ENCODE measurements around the gene MICAL2.

DNA sequence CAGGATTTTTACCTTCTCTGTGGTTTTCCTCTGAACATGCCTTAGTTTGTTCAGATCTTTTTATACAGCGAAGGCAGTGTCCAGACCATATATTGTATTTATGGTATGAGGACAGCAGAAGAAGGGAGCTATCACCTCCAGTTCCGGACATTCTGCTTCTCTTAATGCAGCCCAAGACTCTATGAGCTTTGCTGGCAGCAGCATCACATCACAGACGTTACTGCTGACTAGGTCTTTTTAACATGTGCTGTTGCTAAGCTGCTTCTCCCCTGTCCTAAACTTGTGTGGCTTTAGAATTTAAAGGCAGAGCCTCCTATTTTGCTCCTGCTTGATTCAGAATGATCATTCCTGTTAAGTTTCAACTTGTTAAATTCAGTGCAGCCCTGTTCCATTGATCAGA is 13.4 kb downstream of the MICAL2 start:
- TF ChIP-seq, protein P1, sequence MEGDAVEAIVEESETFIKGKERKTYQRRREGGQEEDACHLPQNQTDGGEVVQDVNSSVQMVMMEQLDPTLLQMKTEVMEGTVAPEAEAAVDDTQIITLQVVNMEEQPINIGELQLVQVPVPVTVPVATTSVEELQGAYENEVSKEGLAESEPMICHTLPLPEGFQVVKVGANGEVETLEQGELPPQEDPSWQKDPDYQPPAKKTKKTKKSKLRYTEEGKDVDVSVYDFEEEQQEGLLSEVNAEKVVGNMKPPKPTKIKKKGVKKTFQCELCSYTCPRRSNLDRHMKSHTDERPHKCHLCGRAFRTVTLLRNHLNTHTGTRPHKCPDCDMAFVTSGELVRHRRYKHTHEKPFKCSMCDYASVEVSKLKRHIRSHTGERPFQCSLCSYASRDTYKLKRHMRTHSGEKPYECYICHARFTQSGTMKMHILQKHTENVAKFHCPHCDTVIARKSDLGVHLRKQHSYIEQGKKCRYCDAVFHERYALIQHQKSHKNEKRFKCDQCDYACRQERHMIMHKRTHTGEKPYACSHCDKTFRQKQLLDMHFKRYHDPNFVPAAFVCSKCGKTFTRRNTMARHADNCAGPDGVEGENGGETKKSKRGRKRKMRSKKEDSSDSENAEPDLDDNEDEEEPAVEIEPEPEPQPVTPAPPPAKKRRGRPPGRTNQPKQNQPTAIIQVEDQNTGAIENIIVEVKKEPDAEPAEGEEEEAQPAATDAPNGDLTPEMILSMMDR (IDR thresholded peaks at IDR 0.05 in 2 of 3, conservative IDR thresholded peaks at IDR 0.05 in 1 of 3; ENCODE audit: borderline replicate concordance in 1 of 3, insufficient read depth in 1 of 3, low read depth in 2 of 3, low read length in 2 of 3) = no peak
- no peak for TF ChIP-seq POLR2AphosphoS5 (IDR thresholded peaks at IDR 0.05; ENCODE audit: low read depth, low read length)
- no peak for TF ChIP-seq ELF1 (IDR thresholded peaks at IDR 0.05; ENCODE audit: borderline replicate concordance, low read depth)
- TF ChIP-seq CEBPB (IDR thresholded peaks at IDR 0.05; ENCODE audit: low read depth) = no peak
- no peak for TF ChIP-seq JUND (IDR thresholded peaks at IDR 0.05)
- TF ChIP-seq EZH2 (IDR thresholded peaks at IDR 0.05) = no peak
- TF ChIP-seq POLR2A (IDR thresholded peaks at IDR 0.05; ENCODE audit: borderline replicate concordance, extremely low read depth, insufficient read depth, insufficient read length) = no peak
- TF ChIP-seq, protein P2, sequence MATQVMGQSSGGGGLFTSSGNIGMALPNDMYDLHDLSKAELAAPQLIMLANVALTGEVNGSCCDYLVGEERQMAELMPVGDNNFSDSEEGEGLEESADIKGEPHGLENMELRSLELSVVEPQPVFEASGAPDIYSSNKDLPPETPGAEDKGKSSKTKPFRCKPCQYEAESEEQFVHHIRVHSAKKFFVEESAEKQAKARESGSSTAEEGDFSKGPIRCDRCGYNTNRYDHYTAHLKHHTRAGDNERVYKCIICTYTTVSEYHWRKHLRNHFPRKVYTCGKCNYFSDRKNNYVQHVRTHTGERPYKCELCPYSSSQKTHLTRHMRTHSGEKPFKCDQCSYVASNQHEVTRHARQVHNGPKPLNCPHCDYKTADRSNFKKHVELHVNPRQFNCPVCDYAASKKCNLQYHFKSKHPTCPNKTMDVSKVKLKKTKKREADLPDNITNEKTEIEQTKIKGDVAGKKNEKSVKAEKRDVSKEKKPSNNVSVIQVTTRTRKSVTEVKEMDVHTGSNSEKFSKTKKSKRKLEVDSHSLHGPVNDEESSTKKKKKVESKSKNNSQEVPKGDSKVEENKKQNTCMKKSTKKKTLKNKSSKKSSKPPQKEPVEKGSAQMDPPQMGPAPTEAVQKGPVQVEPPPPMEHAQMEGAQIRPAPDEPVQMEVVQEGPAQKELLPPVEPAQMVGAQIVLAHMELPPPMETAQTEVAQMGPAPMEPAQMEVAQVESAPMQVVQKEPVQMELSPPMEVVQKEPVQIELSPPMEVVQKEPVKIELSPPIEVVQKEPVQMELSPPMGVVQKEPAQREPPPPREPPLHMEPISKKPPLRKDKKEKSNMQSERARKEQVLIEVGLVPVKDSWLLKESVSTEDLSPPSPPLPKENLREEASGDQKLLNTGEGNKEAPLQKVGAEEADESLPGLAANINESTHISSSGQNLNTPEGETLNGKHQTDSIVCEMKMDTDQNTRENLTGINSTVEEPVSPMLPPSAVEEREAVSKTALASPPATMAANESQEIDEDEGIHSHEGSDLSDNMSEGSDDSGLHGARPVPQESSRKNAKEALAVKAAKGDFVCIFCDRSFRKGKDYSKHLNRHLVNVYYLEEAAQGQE (IDR thresholded peaks at IDR 0.05; ENCODE audit: low read depth) = no peak
- TF ChIP-seq ZNF274 (IDR thresholded peaks at IDR 0.05; ENCODE audit: low read depth, low read length) = no peak
- no peak for TF ChIP-seq RAD21 (IDR thresholded peaks at IDR 0.05; ENCODE audit: low read depth)
- no peak for TF ChIP-seq YY1 (IDR thresholded peaks at IDR 0.05; ENCODE audit: extremely low read depth, insufficient replicate concordance, low read depth, low read length)
- TF ChIP-seq, protein P3, sequence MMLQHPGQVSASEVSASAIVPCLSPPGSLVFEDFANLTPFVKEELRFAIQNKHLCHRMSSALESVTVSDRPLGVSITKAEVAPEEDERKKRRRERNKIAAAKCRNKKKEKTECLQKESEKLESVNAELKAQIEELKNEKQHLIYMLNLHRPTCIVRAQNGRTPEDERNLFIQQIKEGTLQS (IDR thresholded peaks at IDR 0.05) = no peak
- TF ChIP-seq SP1 (IDR thresholded peaks at IDR 0.05; ENCODE audit: low read depth) = no peak

Measured in HCT116 (cell line).